GM10266 (cell line): Measurements from ENCODE around the gene XRN1.

Experiments
- DNase-seq: peaks from one replicate; pipeline ENCODE4 v3.0.0; 2012; ENCODE audit errors: extremely low spot score
- TF ChIP-seq, protein P1 (sequence below): IDR thresholded peaks from 2 replicates; pipeline ENCODE4 v1.5.1; 2012; ENCODE audit warnings: mild to moderate bottlenecking, low read depth; ENCODE audit not compliant: control insufficient read depth, insufficient read depth; ENCODE audit errors: missing control alignments

The XRN1 gene

DNA sequence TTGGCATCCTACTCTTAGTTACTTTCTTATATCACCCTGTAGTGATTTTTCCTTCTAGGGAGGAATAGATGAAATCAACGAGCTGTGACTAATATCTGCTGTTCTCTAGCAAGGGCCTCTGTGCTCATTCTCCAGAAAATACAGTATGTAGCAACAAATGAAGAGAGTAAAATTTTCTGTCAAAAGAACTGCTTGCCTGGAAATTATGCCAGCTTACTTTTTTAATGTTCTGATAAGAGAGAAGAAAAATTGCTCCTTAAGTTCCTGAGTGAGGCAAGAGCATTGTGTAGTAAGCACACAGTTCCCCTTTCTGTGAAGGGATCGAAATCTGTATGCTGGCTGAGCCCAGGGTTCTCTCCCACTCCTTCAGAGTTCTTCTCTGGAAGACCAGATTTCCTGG is 171.1 kb downstream of the XRN1 start:
- DNase-seq: no peak
- TF ChIP-seq, protein P1, sequence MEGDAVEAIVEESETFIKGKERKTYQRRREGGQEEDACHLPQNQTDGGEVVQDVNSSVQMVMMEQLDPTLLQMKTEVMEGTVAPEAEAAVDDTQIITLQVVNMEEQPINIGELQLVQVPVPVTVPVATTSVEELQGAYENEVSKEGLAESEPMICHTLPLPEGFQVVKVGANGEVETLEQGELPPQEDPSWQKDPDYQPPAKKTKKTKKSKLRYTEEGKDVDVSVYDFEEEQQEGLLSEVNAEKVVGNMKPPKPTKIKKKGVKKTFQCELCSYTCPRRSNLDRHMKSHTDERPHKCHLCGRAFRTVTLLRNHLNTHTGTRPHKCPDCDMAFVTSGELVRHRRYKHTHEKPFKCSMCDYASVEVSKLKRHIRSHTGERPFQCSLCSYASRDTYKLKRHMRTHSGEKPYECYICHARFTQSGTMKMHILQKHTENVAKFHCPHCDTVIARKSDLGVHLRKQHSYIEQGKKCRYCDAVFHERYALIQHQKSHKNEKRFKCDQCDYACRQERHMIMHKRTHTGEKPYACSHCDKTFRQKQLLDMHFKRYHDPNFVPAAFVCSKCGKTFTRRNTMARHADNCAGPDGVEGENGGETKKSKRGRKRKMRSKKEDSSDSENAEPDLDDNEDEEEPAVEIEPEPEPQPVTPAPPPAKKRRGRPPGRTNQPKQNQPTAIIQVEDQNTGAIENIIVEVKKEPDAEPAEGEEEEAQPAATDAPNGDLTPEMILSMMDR: no peak

DNA sequence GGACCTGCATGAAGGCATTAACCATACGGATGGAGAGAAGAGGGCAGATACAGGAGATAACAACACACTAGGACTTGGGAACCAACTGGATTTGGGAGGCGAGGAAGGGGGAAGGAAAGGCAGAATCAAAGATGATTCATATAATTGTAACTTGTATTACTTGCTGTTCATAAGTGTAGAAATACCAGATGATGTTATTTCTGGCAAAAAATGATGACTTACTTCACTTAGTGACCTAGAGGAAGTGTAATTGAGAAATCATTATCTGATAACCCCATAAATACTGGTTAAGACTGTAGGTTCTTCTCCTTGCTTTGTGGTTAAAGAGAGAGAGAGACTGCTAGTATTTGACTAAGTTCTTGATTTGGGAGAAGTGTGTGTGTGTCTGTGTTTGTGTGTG is 172.0 kb downstream of the XRN1 start:
- no peak for DNase-seq
- TF ChIP-seq, protein P1: no peak

DNA sequence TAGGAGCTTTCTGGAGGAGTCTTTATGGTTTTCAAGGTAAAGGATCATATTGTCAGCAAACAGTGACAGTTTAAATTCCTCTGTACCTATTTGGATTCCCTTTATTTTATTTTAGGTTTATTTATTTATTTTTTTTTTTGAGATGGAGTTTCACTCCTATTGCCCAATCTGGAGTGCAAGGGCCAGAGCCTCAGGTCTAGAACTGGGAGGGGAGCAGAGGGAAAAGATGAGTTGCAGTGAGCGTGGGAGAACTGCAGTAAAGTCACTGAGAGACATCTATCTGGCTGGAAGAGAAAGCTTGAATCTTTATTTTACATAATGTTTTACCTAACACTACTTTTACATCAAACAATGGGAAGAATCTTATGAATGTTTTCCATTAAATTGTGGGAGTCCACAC is 172.9 kb downstream of the XRN1 start:
- TF ChIP-seq, protein P1: no peak

DNA sequence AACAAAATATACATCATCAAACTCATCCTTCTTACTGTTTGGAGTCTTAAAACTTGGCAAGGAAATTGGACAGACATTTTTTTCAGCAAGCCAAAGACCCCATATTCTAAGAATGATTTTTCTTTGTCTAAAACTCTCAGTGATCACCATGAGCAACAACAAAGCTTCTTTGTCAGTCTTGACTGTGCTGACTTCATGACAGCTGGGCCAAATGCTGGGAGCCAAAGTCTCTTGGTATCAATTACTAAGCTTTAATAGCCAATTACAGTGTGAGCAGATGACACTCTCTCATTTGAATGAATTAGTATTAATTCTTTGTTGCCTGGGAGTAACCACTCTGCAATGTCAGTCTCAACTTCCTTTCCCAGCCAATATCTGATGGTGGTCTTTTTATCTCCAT is 174.3 kb downstream of the XRN1 start:
- no peak for DNase-seq
- TF ChIP-seq, protein P1: no peak

More for the DNA sequence above, 172.9 kb downstream of the XRN1 start:
- DNase-seq: no peak

DNA sequence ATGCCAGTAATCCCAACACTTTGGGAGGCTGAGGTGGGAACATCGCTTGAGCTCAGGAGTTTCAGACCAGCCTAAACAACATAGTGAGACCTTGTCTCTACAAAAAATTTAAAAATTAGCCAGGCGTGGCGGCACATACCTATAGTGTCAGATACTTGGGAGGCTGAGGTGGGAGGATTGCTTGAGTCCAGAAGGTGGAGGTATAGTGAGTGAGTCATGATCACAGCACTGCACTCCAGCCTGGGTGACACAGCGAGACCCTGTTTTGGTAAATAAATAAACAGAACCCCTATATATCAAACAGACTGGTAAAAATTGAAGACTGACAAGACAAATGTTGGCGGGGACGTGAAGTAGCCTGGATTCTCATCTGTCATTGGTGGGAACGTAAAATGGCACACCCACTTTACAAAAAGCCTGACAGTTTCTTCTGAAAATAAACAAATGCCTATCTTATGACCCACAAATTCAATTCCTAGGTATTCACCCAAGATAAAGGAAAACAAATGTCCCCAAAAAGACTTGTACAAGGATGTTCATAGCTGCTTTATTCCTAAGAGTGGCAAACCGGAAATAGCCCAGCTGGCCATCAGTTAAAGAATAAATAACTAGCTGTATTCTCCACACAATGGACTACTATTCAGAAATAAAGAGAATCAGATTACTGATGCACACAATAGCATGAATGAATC is 175.5 kb downstream of the XRN1 start:
- no peak for DNase-seq
- TF ChIP-seq, protein P1: no peak

DNA sequence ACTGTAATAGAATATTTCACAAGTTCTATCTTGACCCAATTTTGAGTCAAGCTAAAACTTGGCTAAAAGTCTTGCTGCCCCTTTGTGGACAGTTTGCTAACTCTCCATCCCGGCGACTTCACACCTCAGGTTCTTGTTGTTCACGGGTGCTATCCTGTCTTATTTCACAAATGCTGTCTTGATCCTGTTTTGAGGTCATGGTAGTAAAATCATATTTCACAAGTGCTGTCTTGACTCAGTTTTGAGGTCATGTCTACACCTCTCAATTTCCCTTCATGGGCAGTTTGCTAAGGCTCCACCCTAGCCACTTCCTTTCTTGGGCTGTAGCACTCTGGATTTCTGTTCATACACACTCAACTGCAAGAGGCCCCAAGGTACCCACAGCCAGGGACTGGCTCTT is 177.4 kb downstream of the XRN1 start:
- TF ChIP-seq, protein P1: no peak
- no peak for DNase-seq

DNA sequence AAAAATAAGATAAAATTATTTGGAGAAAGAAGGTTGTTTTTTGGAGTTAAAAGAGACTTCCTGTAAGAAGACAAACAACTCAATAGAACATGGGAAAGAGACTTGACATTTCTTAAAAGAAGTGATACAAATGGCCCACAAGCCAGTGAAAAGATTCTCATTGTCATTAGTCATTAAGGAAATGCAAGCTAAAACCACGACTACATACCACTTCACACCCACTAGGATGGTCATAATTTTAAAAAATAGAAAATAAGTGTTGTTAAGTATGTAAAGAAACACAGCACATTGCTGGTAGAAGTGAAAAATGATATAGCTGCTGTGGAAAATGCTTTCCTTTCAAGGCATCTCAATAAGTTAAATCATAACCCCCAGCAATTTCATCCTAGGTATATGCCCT is 178.1 kb downstream of the XRN1 start:
- DNase-seq: no peak

More for the DNA sequence above, 178.1 kb downstream of the XRN1 start:
- TF ChIP-seq, protein P1: no peak
